NCI-H146 treated with DMSO at 0.1 percent for 48 hours (cell line): ENCODE measurements around the gene RASA3.
"Not testable (repeated sequence)": the region's sequence is repeated elsewhere in the genome, so short reads cannot be mapped to it uniquely, and the experiment has no call there.

Source experiments
- DNase-seq: peaks from one replicate; lab custom pipeline; 2025; ENCODE audit not compliant: unreplicated experiment; lab: John Stamatoyannopoulos, UW

RASA3 gene

GRCh38 chr13:114128624-114129522 lies 3.5 kb downstream of the RASA3 start:
- DNase-seq, result no peak

- DNase-seq, result no peak
Observed at GRCh38 chr13:114128348-114128623, 4.1 kb downstream of the RASA3 start.

GRCh38 chr13:114127473-114128347 lies 4.7 kb downstream of the RASA3 start:
- DNase-seq, result no peak

- DNase-seq, result no peak
Observed at GRCh38 chr13:114126789-114127472, 5.5 kb downstream of the RASA3 start.

GRCh38 chr13:114126086-114126485 lies 6.3 kb downstream of the RASA3 start:
- not testable (repeated sequence) for DNase-seq

GRCh38 chr13:114125589-114125988 lies 6.8 kb downstream of the RASA3 start:
- no peak for DNase-seq

GRCh38 chr13:114124921-114125320 lies 7.5 kb downstream of the RASA3 start:
- DNase-seq, result no peak

GRCh38 chr13:114124431-114124830 lies 8.0 kb downstream of the RASA3 start:
- no peak for DNase-seq

GRCh38 chr13:114123876-114124275 lies 8.5 kb downstream of the RASA3 start:
- no peak for DNase-seq

- no peak for DNase-seq
Observed at GRCh38 chr13:114123448-114123847, 9.0 kb downstream of the RASA3 start.

GRCh38 chr13:114122591-114123211 lies 9.7 kb downstream of the RASA3 start:
- DNase-seq, result no peak

GRCh38 chr13:114122127-114122511 lies 10.3 kb downstream of the RASA3 start:
- DNase-seq, result no peak

- DNase-seq, result no peak
Observed at GRCh38 chr13:114121496-114122126, 10.8 kb downstream of the RASA3 start.

GRCh38 chr13:114121031-114121430 lies 11.4 kb downstream of the RASA3 start:
- no peak for DNase-seq

- DNase-seq, result no peak
Observed at GRCh38 chr13:114120591-114121011, 11.8 kb downstream of the RASA3 start.

GRCh38 chr13:114119196-114119595 lies 13.2 kb downstream of the RASA3 start:
- DNase-seq, result no peak

- DNase-seq, result no peak
Observed at GRCh38 chr13:114118511-114119123, 13.8 kb downstream of the RASA3 start.

GRCh38 chr13:114118086-114118485 lies 14.3 kb downstream of the RASA3 start:
- DNase-seq, result no peak

- not testable (repeated sequence) for DNase-seq
Observed at GRCh38 chr13:114117341-114117874, 15.0 kb downstream of the RASA3 start.

- no peak for DNase-seq
Observed at GRCh38 chr13:114116734-114117133, 15.7 kb downstream of the RASA3 start.
